Measurements from ENCODE around the gene TOR4A. TPM values are rescaled to one million over a fixed set of nuclear protein-coding genes. Genes with fewer than 3 reads are reported as not detected.
"Not testable (repeated sequence)": the region's sequence is repeated elsewhere in the genome, so short reads cannot be mapped to it uniquely, and the experiment has no call there.

TOR4A gene
- total RNA-seq, 2 experiments from 2014 or later: 11.7 to 22.3 TPM

DNA sequence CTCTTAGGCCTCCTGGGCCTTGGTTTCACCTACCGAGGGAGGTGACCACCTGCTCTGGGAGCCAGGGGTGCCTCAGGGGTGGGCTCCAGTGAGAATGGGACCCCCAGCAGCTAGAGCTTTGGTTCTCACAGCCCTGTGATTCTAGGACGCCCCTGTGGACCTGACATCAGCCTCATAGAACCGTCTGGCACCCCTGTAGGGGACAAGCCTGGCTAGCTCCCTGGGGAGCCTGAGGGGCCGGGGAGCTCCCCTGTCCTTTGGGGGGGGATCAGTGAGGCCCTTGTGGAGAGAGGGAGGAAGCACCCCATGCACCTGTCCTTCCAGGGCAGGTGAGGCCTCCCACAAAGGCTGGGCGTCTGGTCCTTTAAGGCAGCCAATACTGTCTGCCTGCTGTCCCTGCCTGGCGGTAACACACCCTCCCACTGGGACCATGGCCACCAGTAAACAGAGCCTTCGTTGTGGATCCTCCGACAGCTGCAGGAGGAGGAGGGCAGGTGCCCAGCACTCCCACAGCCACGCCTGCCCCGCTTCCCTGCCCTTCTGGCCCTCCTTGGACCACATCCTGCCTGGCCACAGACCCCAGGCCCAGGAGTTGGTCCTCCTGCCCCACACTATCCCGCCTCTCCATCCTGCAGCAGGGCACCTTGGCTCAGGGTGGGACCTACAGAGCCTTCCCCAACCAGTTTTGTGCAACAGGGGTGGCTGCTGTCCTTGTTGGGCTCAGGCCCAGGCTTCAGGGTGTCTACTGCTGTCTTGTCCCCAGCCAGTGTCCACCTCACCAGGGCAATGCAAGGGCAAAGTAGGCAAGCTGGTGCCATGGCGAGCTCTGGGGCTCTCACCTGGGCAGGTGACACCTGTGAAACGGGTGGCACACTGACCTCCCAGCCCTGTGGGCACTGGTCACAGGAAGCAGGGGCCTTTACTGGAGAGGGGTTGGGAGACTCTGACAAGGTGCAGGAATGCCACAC, 39.5 kb upstream of the TOR4A start:
- intact Hi-C loops (cut with micrococcal nuclease; ENCODE audit: unreplicated experiment): loop anchor here (2.0 kb wide), 2 partner anchors 31 to 169 kb away; no protein-coding TSS in a partner anchor
- BruUV-seq (replicated peaks): no TSS peak
- H3K9me2 ChIP-seq (ENCODE audit: insufficient read depth, low read length): no peaks in the 10 kb centered on the region
- H3K9me3 ChIP-seq (ENCODE audit: low read length): no peaks in the 10 kb centered on the region
- TF ChIP-seq, protein P1, sequence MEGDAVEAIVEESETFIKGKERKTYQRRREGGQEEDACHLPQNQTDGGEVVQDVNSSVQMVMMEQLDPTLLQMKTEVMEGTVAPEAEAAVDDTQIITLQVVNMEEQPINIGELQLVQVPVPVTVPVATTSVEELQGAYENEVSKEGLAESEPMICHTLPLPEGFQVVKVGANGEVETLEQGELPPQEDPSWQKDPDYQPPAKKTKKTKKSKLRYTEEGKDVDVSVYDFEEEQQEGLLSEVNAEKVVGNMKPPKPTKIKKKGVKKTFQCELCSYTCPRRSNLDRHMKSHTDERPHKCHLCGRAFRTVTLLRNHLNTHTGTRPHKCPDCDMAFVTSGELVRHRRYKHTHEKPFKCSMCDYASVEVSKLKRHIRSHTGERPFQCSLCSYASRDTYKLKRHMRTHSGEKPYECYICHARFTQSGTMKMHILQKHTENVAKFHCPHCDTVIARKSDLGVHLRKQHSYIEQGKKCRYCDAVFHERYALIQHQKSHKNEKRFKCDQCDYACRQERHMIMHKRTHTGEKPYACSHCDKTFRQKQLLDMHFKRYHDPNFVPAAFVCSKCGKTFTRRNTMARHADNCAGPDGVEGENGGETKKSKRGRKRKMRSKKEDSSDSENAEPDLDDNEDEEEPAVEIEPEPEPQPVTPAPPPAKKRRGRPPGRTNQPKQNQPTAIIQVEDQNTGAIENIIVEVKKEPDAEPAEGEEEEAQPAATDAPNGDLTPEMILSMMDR (conservative IDR thresholded peaks at IDR 0.05; ENCODE audit: low read length): no peak
- no peak for TF ChIP-seq EZH2phosphoT487 (IDR thresholded peaks at IDR 0.05; ENCODE audit: borderline replicate concordance, low read depth, low read length)
- H3K4me3 ChIP-seq (ENCODE audit: low read depth, low read length, poor library complexity, severe bottlenecking): peak overlapping the region; percentile 80
- POLR2A ChIA-PET: interaction anchor here (0.8 to 3.3 kb wide), 2 partner anchors 16 to 17 kb away, joined by 3 to 26 read pairs; partner anchors contain the start of gene NELFB
- H3K4me2 ChIP-seq (ENCODE audit: low read length): peak overlapping the region; percentile 75
- H2AFZ ChIP-seq (ENCODE audit: low read length): no peak overlapping the region
- no peak for DNase-seq (ENCODE audit: low spot score)
- H3K36me3 ChIP-seq (ENCODE audit: insufficient read depth, low read length): peaks cover 15% of the 10 kb centered on the region
- H3K79me2 ChIP-seq (ENCODE audit: insufficient read depth, low read depth, low read length): peaks cover 32% of the 10 kb centered on the region
- H3K27ac ChIP-seq (ENCODE audit: low read depth, low read length, poor library complexity, severe bottlenecking): peak overlapping the region; percentile 29
- H4K20me1 ChIP-seq (ENCODE audit: insufficient read depth, low read length): peaks cover 14% of the 10 kb centered on the region
- CTCF ChIA-PET (ENCODE audit: unreplicated experiment): interaction anchor here (0.5 to 0.6 kb wide), 3 partner anchors 31 to 199 kb away, joined by 3 to 5 read pairs (median 3); no protein-coding TSS in a partner anchor
- peaks cover 59% of the 10 kb centered on the region for H3K4me1 ChIP-seq (ENCODE audit: insufficient read depth, low read length, poor library complexity, severe bottlenecking)

DNA sequence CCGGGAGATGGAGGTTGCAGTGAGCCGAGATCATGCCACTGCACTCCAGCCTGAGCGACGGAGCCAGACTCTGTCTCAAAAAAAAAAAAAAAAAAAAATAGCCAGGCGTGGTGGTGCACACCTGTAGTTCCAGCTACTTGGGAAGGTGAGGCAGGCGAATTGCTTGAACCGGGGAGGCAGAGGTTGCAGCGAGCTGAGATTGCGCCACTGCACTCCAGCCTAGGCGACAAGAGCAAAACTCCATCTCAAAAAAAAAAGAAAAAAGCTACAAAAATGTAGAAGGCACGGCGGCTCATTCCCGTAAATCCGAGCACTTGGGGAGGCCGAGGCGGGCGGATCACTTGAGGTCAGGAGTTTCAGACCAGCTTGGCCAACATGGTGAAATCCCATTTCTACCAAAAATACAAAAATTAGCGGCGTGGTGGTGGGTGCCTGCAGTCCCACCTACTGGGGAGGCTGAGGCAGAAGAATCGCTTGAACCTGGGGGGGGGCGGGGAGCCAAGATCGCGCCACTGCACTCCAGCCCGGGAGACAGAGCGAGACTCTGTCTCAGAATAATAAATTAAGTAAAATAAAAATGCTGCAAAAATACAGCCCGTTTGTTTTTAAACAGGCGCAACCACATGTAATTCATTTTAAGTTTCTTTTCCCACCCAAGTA, 37.9 kb upstream of the TOR4A start:
- H3K36me3 ChIP-seq (ENCODE audit: insufficient read depth, low read length): peaks cover 28% of the 10 kb centered on the region
- H4K20me1 ChIP-seq (ENCODE audit: insufficient read depth, low read length): peaks cover 14% of the 10 kb centered on the region
- ChIA-PET POLR2A (interaction anchor here (1.2 to 3.3 kb wide), 3 partner anchors 15 to 110 kb away, joined by 3 to 26 read pairs (median 4); partner anchors contain the start of gene NELFB), CTCF (ENCODE audit: unreplicated experiment) (interaction anchor here (0.7 kb wide), 1 partner anchor 392 kb away, joined by 3 read pairs; no protein-coding TSS in a partner anchor)
- BruUV-seq (replicated peaks); H2AFZ ChIP-seq (ENCODE audit: low read length); H3K9me2 ChIP-seq (ENCODE audit: insufficient read depth, low read length); DNase-seq (ENCODE audit: low spot score); H3K9me3 ChIP-seq (ENCODE audit: low read length): not testable (repeated sequence)
- peaks cover 67% of the 10 kb centered on the region for H3K4me1 ChIP-seq (ENCODE audit: insufficient read depth, low read length, poor library complexity, severe bottlenecking)
- H3K4me3 ChIP-seq (ENCODE audit: low read depth, low read length, poor library complexity, severe bottlenecking): peak overlapping the region; percentile 80
- H3K27ac ChIP-seq (ENCODE audit: low read depth, low read length, poor library complexity, severe bottlenecking): peak overlapping the region; percentile 89
- H3K79me2 ChIP-seq (ENCODE audit: insufficient read depth, low read depth, low read length): peaks cover 34% of the 10 kb centered on the region
- intact Hi-C loops (cut with micrococcal nuclease; ENCODE audit: unreplicated experiment): loop anchor here (2.0 kb wide), 1 partner anchor 37 kb away; the partner anchor contains the start of gene TOR4A
- peak overlapping the region; percentile 75 for H3K4me2 ChIP-seq (ENCODE audit: low read length)

DNA sequence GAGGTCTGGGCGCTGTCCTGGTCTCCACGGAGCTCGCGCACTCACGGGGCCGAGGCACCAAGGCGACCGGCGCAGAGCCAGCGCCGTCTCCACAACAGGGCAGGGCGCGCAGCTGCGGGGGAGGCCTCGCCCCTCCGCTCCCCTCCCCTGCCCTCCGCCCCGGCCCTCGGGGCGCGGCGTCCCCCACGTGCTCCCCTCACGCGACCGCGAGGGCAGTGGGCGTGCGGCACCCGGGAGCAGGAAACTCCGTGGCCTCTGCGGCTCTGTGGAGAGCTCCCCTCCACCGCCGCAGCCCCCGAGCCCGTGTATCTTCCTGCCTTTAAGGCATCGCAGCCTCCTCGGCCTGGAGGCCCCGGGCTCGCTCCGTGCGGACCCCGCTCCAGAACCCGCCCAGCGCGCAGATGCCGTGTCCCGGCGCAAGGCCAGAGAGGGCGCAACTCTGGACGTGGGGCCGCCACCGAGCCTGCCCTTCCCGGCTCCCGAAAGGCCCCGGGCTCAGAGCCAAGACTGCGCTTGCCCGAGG, 37.1 kb upstream of the TOR4A start:
- Histone ChIP-seq H4K20me1 (ENCODE audit: insufficient read depth, low read length) (peaks cover 14% of the 10 kb centered on the region), H3K9me3 (ENCODE audit: low read length) (no peaks in the 10 kb centered on the region), H3K9me2 (ENCODE audit: insufficient read depth, low read length) (no peaks in the 10 kb centered on the region), H2AFZ (ENCODE audit: low read length) (no peak overlapping the region; the same call in 1 of the 2 replicates), H3K4me3 (ENCODE audit: low read depth, low read length, poor library complexity, severe bottlenecking) (peak overlapping the region; percentile 80), H3K4me2 (ENCODE audit: low read length) (peak overlapping the region; percentile 75), H3K4me1 (ENCODE audit: insufficient read depth, low read length, poor library complexity, severe bottlenecking) (peaks cover 60% of the 10 kb centered on the region), H3K79me2 (ENCODE audit: insufficient read depth, low read depth, low read length) (peaks cover 34% of the 10 kb centered on the region), H3K36me3 (ENCODE audit: insufficient read depth, low read length) (peaks cover 28% of the 10 kb centered on the region), H3K27ac (ENCODE audit: low read depth, low read length, poor library complexity, severe bottlenecking) (peak overlapping the region; percentile 89)
- CTCF ChIA-PET (ENCODE audit: unreplicated experiment): interaction anchor here (0.6 to 1.0 kb wide), 2 partner anchors 89 to 104 kb away, joined by 3 read pairs; no protein-coding TSS in a partner anchor
- POLR2A ChIA-PET: interaction anchor here (0.7 to 3.3 kb wide), 11 partner anchors 15 to 235 kb away, joined by 3 to 26 read pairs (median 3); partner anchors contain the start of genes NELFB and SAPCD2
- intact Hi-C loops (cut with micrococcal nuclease; ENCODE audit: unreplicated experiment): loop anchor here (2.0 kb wide), 1 partner anchor 36 kb away; the partner anchor contains the start of gene TOR4A
- DNase-seq (ENCODE audit: low spot score): peak; percentile 74
- BruUV-seq (replicated peaks): TSS peak; percentile 78
- TF ChIP-seq, protein P1 (conservative IDR thresholded peaks at IDR 0.05; ENCODE audit: low read length): 0 out of 2 replicates have a peak, but pooled peaks have one; percentile 32
- TF ChIP-seq EZH2phosphoT487 (IDR thresholded peaks at IDR 0.05; ENCODE audit: borderline replicate concordance, low read depth, low read length): no peak
